Skeletal muscle satellite cell (primary cell): ENCODE data around the gene TMEM108.

Experiments
- H3K27me3 ChIP-seq: 2 replicates; pipeline ENCODE4 v1.7.0; 2013; ENCODE audit warnings: low read length; ENCODE audit not compliant: control insufficient read depth, insufficient read depth
- H3K36me3 ChIP-seq: 2 replicates; pipeline ENCODE4 v1.7.0; 2013; ENCODE audit warnings: mild to moderate bottlenecking, control low read depth, low read length; ENCODE audit not compliant: insufficient read depth
- H3K4me1 ChIP-seq: 2 replicates; pipeline ENCODE4 v1.7.0; 2013; ENCODE audit warnings: low read length; ENCODE audit not compliant: control insufficient read depth, insufficient read depth
- H3K4me2 ChIP-seq: 2 replicates; pipeline ENCODE4 v1.7.0; 2013; ENCODE audit warnings: mild to moderate bottlenecking, low read length
- H3K4me3 ChIP-seq: 2 replicates; pipeline ENCODE4 v1.7.0; 2013; ENCODE audit warnings: low read length
- H3K9ac ChIP-seq: 2 replicates; pipeline ENCODE4 v1.7.0; 2013; ENCODE audit warnings: mild to moderate bottlenecking, low read depth, low read length, moderate library complexity
- H3K9me3 ChIP-seq: replicated peaks from 2 replicates; pipeline ENCODE4 v1.7.0; 2013; ENCODE audit warnings: mild to moderate bottlenecking, control low read depth, low read length

TMEM108 gene

DNA sequence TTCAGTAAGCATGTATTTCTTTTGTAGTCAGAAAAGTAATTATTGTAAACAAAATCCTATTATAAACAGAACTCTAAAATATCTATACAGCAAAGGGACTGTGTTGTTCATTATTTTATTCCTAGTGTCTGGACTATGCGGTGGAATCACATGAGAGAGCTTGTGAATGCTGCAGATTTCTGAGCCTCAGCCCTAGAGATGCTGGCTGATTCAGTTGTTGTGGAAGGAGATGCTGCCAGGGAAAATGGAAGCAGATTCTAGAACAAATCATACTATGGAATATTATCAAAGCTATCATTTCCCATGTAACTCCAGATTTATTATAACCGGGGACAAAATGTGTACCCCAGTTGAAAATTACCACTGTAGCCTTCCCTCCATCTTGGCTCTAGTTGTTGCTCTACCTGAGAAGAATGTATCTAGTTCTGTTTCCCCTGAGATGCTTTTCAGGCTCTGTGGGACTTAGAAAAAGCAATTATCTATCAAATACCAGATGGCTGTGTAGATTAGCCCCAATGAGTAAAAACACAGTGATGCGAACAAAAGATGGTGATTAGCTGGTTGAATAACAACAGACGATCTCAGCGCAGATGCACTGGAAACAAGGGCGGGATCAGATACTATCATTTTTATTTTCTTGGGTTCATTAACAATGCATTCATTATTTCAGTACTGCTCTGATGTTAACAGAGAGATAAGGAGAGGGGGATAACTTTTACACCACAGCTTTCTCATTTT lies 131.3 kb downstream of the TMEM108 start:
- no peak overlapping the region for H3K4me3 ChIP-seq
- no peaks in the 10 kb centered on the region for H3K27me3 ChIP-seq

GRCh38 chr3:133171831-133172230 lies 133.6 kb downstream of the TMEM108 start:
- Histone ChIP-seq H3K4me2 (no peak overlapping the region), H3K9me3 (no peaks in the 10 kb centered on the region), H3K4me1 (no peaks in the 10 kb centered on the region), H3K4me3 (no peak overlapping the region), H3K9ac (no peak overlapping the region), H3K27me3 (no peaks in the 10 kb centered on the region), H3K36me3 (no peaks in the 10 kb centered on the region)

More for the DNA sequence above, 131.3 kb downstream of the TMEM108 start:
- Histone ChIP-seq H3K4me1 (no peaks in the 10 kb centered on the region), H3K4me2 (no peak overlapping the region), H3K9me3 (no peaks in the 10 kb centered on the region), H3K36me3 (no peaks in the 10 kb centered on the region), H3K9ac (no peak overlapping the region)

DNA sequence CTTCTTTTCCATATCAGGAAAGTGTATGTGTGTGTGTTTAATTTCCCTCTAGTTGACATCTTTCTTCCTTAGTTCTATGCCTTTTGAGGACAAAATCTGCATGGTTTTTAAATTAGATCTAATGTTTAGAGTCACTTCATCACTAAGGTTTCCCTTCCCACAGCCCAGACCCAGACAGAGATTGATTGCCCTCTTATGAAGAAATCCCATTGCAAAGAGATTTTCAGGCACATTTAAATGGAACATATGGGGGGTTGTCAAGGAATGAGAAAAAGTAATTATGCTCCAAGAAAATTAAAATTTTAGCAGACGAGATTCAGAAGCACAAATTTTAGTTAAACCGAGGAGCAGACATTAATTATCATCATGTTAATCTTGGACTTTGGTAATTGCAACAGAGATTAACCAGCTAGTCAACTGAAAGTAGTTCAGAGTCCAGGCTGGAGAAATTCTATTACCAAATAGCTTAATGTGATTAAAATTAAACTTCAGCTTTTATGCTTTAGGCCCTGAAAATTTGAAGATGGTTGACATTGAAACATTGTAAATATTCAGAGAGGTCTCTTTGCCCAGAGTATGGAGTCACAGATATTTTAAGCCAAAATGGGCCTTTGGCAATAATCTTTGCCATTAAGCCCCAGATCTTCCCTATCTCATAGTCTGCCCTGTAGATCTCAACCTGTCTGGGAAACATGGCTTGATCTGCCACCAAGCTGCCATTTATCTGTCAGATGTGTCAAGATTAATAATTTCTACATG lies 143.4 kb downstream of the TMEM108 start:
- no peak overlapping the region for H3K4me2 ChIP-seq
- H3K27me3 ChIP-seq = no peaks in the 10 kb centered on the region
- H3K9ac ChIP-seq = no peak overlapping the region
- no peak overlapping the region for H3K4me3 ChIP-seq
- H3K36me3 ChIP-seq = no peaks in the 10 kb centered on the region
- H3K4me1 ChIP-seq = no peaks in the 10 kb centered on the region
- H3K9me3 ChIP-seq = no peaks in the 10 kb centered on the region

DNA sequence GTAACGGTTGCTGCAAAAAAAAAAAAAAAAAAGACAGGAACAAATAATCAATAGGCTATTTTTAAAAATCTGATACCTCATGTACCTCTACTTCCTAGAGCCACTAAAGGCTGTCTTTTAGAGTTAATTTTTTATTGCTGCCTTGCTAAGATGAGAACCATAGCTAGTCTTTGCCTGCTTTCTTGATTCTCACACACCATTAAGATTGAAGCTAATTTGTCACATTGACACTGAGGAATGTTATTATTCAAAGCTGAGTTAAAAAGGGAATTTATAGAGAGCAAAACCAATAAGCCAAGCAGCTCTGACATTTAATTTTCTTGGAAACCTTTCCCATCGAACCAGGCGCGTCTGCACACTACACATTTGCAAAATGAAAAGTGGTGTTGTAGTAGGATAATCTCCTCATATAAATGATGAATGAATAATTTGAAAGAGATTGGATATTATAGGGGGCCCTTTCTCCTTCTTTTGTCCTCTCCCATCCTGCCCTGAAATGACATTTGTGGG lies 149.7 kb downstream of the TMEM108 start:
- Histone ChIP-seq H3K4me3 (no peak overlapping the region), H3K36me3 (no peaks in the 10 kb centered on the region), H3K9me3 (no peaks in the 10 kb centered on the region), H3K27me3 (no peaks in the 10 kb centered on the region), H3K9ac (no peak overlapping the region), H3K4me2 (no peak overlapping the region), H3K4me1 (peaks cover 2% of the 10 kb centered on the region)

DNA sequence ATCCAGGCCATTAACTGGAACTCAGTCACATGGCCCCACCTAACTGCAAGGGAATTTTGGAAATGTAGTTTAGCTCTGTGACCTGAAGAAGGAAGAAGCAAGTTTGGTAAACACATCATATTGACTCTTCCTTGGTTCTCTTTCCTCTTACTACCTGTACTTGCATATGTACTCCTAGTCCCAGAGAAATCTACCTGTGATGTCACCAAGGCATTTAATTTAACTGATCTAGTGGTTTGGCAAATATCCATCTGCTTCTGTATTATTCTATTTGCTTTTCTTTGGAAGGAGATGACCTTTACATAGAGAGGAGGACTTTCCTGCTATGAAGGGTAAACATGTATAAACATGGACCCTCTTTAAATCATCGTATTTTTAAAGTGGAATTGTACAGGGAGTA lies 150.8 kb downstream of the TMEM108 start:
- Histone ChIP-seq H3K9me3 (no peaks in the 10 kb centered on the region), H3K4me2 (no peak overlapping the region), H3K4me1 (peaks cover 4% of the 10 kb centered on the region), H3K27me3 (no peaks in the 10 kb centered on the region), H3K9ac (no peak overlapping the region), H3K4me3 (no peak overlapping the region), H3K36me3 (no peaks in the 10 kb centered on the region)

DNA sequence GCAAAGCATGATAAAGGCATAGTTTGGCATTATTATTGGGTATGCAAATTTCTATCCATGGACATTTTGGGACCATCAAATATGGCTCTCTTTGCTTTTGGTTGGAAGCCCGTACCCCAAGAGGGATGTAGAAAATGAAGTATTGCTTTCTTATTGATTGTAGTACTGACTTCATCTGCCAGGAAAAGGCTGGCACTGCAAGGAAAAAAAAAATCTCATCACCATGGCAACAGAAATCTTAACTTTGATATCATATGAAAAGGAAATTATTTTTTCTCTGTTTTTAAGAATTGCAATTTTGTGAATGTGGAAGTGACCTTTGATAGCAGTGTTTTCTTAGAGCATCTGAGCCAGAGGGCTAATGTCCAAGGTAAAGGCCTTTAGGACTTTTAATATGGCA lies 151.7 kb downstream of the TMEM108 start:
- Histone ChIP-seq H3K9ac (no peak overlapping the region), H3K36me3 (no peaks in the 10 kb centered on the region)

GRCh38 chr3:133191818-133192217 lies 153.6 kb downstream of the TMEM108 start:
- no peaks in the 10 kb centered on the region for H3K36me3 ChIP-seq
- no peak overlapping the region for H3K4me3 ChIP-seq
- H3K9me3 ChIP-seq = no peaks in the 10 kb centered on the region
- no peaks in the 10 kb centered on the region for H3K27me3 ChIP-seq
- no peak overlapping the region for H3K4me2 ChIP-seq
- H3K4me1 ChIP-seq = peaks cover 4% of the 10 kb centered on the region
- no peak overlapping the region for H3K9ac ChIP-seq

More for the DNA sequence above, 151.7 kb downstream of the TMEM108 start:
- Histone ChIP-seq H3K4me2 (no peak overlapping the region), H3K4me1 (peaks cover 4% of the 10 kb centered on the region), H3K9me3 (no peaks in the 10 kb centered on the region), H3K27me3 (no peaks in the 10 kb centered on the region), H3K4me3 (no peak overlapping the region)

GRCh38 chr3:133192363-133192945 lies 154.3 kb downstream of the TMEM108 start:
- no peak overlapping the region for H3K4me3 ChIP-seq
- no peaks in the 10 kb centered on the region for H3K36me3 ChIP-seq
- H3K9ac ChIP-seq = no peak overlapping the region
- peaks cover 4% of the 10 kb centered on the region for H3K4me1 ChIP-seq
- H3K27me3 ChIP-seq = no peaks in the 10 kb centered on the region
- H3K4me2 ChIP-seq = no peak overlapping the region
- no peaks in the 10 kb centered on the region for H3K9me3 ChIP-seq

GRCh38 chr3:133192967-133193366 lies 154.8 kb downstream of the TMEM108 start:
- peaks cover 4% of the 10 kb centered on the region for H3K4me1 ChIP-seq
- no peaks in the 10 kb centered on the region for H3K36me3 ChIP-seq
- no peak overlapping the region for H3K4me2 ChIP-seq
- H3K9me3 ChIP-seq = no peaks in the 10 kb centered on the region
- H3K27me3 ChIP-seq = no peaks in the 10 kb centered on the region
- no peak overlapping the region for H3K4me3 ChIP-seq
- no peak overlapping the region for H3K9ac ChIP-seq

GRCh38 chr3:133196527-133196926 lies 158.3 kb downstream of the TMEM108 start:
- Histone ChIP-seq H3K4me2 (no peak overlapping the region), H3K9ac (no peak overlapping the region), H3K4me3 (no peak overlapping the region), H3K9me3 (no peaks in the 10 kb centered on the region), H3K27me3 (peaks cover 3% of the 10 kb centered on the region), H3K4me1 (peaks cover 4% of the 10 kb centered on the region), H3K36me3 (no peaks in the 10 kb centered on the region)

DNA sequence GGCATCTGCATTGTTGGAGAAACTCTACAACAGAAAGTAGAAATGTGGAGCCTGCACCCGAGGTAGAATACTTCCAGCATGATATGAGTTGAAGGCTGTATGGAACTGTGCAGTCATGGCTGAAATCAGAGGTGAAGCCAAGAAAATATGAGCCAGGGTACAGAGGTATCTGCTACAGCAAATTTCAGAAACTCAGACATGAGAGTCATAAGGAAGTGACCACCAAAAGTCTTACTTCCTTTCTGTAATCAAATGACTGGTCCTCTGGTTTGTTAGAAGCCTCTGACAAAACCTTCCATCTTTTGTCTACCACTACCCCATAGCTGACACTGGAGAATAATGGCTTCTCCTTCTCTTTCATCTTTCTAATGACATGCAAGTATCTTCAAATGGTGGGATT lies 159.4 kb downstream of the TMEM108 start:
- Histone ChIP-seq H3K4me1 (peaks cover 4% of the 10 kb centered on the region), H3K9me3 (no peaks in the 10 kb centered on the region), H3K4me3 (no peak overlapping the region), H3K9ac (no peak overlapping the region), H3K36me3 (no peaks in the 10 kb centered on the region), H3K4me2 (no peak overlapping the region), H3K27me3 (peaks cover 3% of the 10 kb centered on the region)
